ENCODE data around the gene ANK3. TPM values are rescaled to one million over a fixed set of nuclear protein-coding genes. Genes with fewer than 3 reads are reported as not detected.

ANK3 gene
- total RNA-seq, 2 experiments from 2014 or later = 43.5 to 47.1 TPM

- Mint-ChIP-seq H3K36me3 (ENCODE audit: low read depth) (peaks cover 50% of the 10 kb centered on the region), H3K27me3 (no peaks in the 10 kb centered on the region), H3K9me3 (peaks cover 3% of the 10 kb centered on the region), H3K4me3 (no peak overlapping the region), H3K4me1 (peaks cover 15% of the 10 kb centered on the region), H3K27ac (no peak overlapping the region)
- ChIA-PET CTCF (no interaction called here), POLR2A (no interaction called here)
- DNase-seq = no peak
Observed at GRCh38 chr10:60189861-60190475, 199.7 kb downstream of the ANK3 start.

GRCh38 chr10:60188548-60188947 is 201.1 kb downstream of the ANK3 start:
- ChIA-PET CTCF (interaction anchor here (1.1 kb wide), 1 partner anchor 19 kb away, joined by 3 read pairs; no protein-coding TSS in a partner anchor), POLR2A (no interaction called here)
- no peak for DNase-seq
- no peaks in the 10 kb centered on the region for H3K27me3 Mint-ChIP-seq
- H3K36me3 Mint-ChIP-seq (ENCODE audit: low read depth) = peaks cover 47% of the 10 kb centered on the region
- peaks cover 15% of the 10 kb centered on the region for H3K4me1 Mint-ChIP-seq
- no peak overlapping the region for H3K27ac Mint-ChIP-seq
- H3K9me3 Mint-ChIP-seq = peaks cover 3% of the 10 kb centered on the region
- no peak overlapping the region for H3K4me3 Mint-ChIP-seq

- POLR2A ChIA-PET = no interaction called here
- H3K4me1 Mint-ChIP-seq = peaks cover 15% of the 10 kb centered on the region
- H3K36me3 Mint-ChIP-seq (ENCODE audit: low read depth) = peaks cover 42% of the 10 kb centered on the region
- no peak overlapping the region for H3K27ac Mint-ChIP-seq
- peaks cover 3% of the 10 kb centered on the region for H3K9me3 Mint-ChIP-seq
- no peak overlapping the region for H3K4me3 Mint-ChIP-seq
- CTCF ChIA-PET = no interaction called here
- H3K27me3 Mint-ChIP-seq = no peaks in the 10 kb centered on the region
- DNase-seq = no peak
Observed at GRCh38 chr10:60187691-60188090, 202.0 kb downstream of the ANK3 start.

DNA sequence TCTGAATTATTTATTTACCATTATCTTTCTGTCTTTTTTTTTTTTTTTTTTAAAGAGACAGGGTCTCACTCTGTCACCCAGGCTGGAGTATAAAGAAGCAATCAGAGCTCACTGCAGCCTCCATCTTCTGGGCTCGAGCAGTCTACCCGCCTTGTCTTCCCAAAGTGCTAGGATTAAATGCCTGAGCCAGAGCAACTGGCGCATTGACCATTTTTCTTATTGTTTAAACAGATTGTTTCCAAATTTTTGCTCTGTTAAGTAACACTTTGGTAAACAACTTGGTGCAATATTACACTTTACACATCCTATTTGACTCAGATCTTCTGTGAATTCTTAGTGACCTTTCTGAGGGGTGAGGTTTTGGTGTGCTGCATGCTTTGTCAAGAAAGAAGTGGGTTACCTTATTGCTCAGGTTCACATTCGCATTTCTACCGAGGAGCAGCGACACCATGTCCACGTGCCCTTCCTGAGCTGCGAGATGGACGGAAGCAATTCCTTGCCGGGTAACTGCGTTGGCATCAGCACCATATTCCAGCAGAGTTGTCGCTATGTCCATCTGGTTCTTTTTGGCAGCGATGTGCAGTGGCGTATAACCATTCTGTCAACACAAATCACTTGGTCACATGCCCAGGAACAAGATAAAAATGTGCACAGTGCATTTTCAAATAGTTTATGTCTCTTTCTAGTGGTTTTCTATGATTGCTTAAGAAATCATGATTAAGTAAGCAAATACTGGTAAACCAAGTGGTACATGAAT is 203.2 kb downstream of the ANK3 start:
- no peak for DNase-seq
- Mint-ChIP-seq H3K27me3 (no peaks in the 10 kb centered on the region), H3K4me1 (peaks cover 15% of the 10 kb centered on the region), H3K9me3 (peaks cover 3% of the 10 kb centered on the region), H3K27ac (no peak overlapping the region), H3K4me3 (no peak overlapping the region), H3K36me3 (ENCODE audit: low read depth) (peaks cover 37% of the 10 kb centered on the region)
- CTCF ChIA-PET = no interaction called here
- POLR2A ChIA-PET = no interaction called here

- H3K4me1 Mint-ChIP-seq = peaks cover 9% of the 10 kb centered on the region
- H3K4me3 Mint-ChIP-seq = no peak overlapping the region
- DNase-seq = no peak
- H3K9me3 Mint-ChIP-seq = no peaks in the 10 kb centered on the region
- ChIA-PET POLR2A (interaction anchor here (0.6 kb wide), 1 partner anchor 25 kb away, joined by 3 read pairs; no protein-coding TSS in a partner anchor), CTCF (no interaction called here)
- H3K27ac Mint-ChIP-seq = no peak overlapping the region
- no peaks in the 10 kb centered on the region for H3K27me3 Mint-ChIP-seq
- peaks cover 33% of the 10 kb centered on the region for H3K36me3 Mint-ChIP-seq (ENCODE audit: low read depth)
Observed at GRCh38 chr10:60185421-60185820, 204.3 kb downstream of the ANK3 start.

- POLR2A ChIA-PET = no interaction called here
Observed at GRCh38 chr10:60182691-60183090, 207.0 kb downstream of the ANK3 start.

DNA sequence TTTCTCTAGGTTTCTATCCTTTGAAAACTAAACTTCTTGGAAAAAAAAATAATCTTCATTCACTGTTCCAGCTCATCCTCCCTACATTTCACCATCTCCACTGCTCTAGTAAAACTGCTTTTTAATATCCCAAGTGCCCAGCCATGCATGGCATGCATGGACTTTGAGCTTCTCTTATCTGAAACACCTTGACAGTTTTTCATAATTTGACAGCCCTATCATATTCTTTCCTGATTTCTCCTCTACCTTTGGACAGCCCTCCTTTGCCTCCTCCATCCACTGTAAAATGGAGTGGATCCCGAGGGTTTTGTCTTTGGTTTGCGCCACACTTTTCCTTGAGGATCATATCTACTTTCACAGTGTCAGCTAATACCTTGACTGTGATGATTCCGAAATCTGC is 212.8 kb downstream of the ANK3 start:
- no peak for DNase-seq
- Mint-ChIP-seq H3K4me3 (no peak overlapping the region), H3K27ac (no peak overlapping the region), H3K36me3 (ENCODE audit: low read depth) (peaks cover 20% of the 10 kb centered on the region), H3K27me3 (no peaks in the 10 kb centered on the region), H3K9me3 (no peaks in the 10 kb centered on the region), H3K4me1 (no peaks in the 10 kb centered on the region)
- CTCF ChIA-PET = interaction anchor here (0.6 kb wide), 1 partner anchor 42 kb away, joined by 3 read pairs; no protein-coding TSS in a partner anchor
- POLR2A ChIA-PET = no interaction called here

More at GRCh38 chr10:60182691-60183090, 207.0 kb downstream of the ANK3 start:
- no peaks in the 10 kb centered on the region for H3K9me3 Mint-ChIP-seq
- DNase-seq = no peak
- H3K4me1 Mint-ChIP-seq = peaks cover 6% of the 10 kb centered on the region
- CTCF ChIA-PET = no interaction called here
- no peaks in the 10 kb centered on the region for H3K27me3 Mint-ChIP-seq
- H3K27ac Mint-ChIP-seq = no peak overlapping the region
- H3K4me3 Mint-ChIP-seq = no peak overlapping the region
- peaks cover 28% of the 10 kb centered on the region for H3K36me3 Mint-ChIP-seq (ENCODE audit: low read depth)

GRCh38 chr10:60175441-60175971 is 214.2 kb downstream of the ANK3 start:
- Mint-ChIP-seq H3K9me3 (no peaks in the 10 kb centered on the region), H3K27ac (peak overlapping the region; percentile 20), H3K36me3 (ENCODE audit: low read depth) (peaks cover 20% of the 10 kb centered on the region), H3K4me3 (no peak overlapping the region), H3K27me3 (no peaks in the 10 kb centered on the region), H3K4me1 (no peaks in the 10 kb centered on the region)
- DNase-seq = no peak
- ChIA-PET POLR2A (no interaction called here), CTCF (no interaction called here)

- Mint-ChIP-seq H3K36me3 (ENCODE audit: low read depth) (peaks cover 26% of the 10 kb centered on the region), H3K27me3 (no peaks in the 10 kb centered on the region), H3K4me3 (no peak overlapping the region)
Observed at GRCh38 chr10:60172363-60172990, 217.2 kb downstream of the ANK3 start.

GRCh38 chr10:60171436-60172013 is 218.2 kb downstream of the ANK3 start:
- no peaks in the 10 kb centered on the region for H3K4me1 Mint-ChIP-seq
- H3K9me3 Mint-ChIP-seq = no peaks in the 10 kb centered on the region
- POLR2A ChIA-PET = no interaction called here
- H3K27me3 Mint-ChIP-seq = no peaks in the 10 kb centered on the region
- H3K36me3 Mint-ChIP-seq (ENCODE audit: low read depth) = peaks cover 26% of the 10 kb centered on the region
- CTCF ChIA-PET = no interaction called here
- no peak overlapping the region for H3K4me3 Mint-ChIP-seq
- no peak for DNase-seq
- H3K27ac Mint-ChIP-seq = no peak overlapping the region

More at GRCh38 chr10:60172363-60172990, 217.2 kb downstream of the ANK3 start:
- no peak for DNase-seq
- Mint-ChIP-seq H3K27ac (no peak overlapping the region), H3K4me1 (no peaks in the 10 kb centered on the region), H3K9me3 (no peaks in the 10 kb centered on the region)
- POLR2A ChIA-PET = no interaction called here
- CTCF ChIA-PET = no interaction called here

DNA sequence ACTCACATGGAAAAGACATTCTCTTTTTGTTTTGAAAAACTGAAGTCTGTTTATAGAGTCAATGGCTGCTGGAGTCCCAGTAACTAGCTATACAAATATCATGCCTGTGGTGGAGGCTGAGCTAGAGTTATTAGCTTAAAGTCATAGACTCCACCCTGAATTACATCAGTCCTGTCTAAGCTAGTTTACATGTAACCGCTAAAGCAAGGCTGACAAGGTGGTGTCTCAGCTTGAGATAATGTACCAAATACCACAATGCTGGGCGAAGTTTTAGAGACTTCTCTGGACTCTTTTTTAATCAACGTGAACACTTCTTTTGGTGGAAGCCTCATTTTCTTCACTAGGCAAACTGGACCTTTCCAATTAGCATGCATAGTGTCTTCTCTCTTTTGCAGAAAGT is 219.4 kb downstream of the ANK3 start:
- H3K9me3 Mint-ChIP-seq = no peaks in the 10 kb centered on the region
- POLR2A ChIA-PET = no interaction called here
- CTCF ChIA-PET = interaction anchor here (0.8 to 0.9 kb wide), 2 partner anchors 9 to 19 kb away, joined by 3 to 7 read pairs; no protein-coding TSS in a partner anchor
- DNase-seq = no peak
- H3K4me3 Mint-ChIP-seq = no peak overlapping the region
- H3K36me3 Mint-ChIP-seq (ENCODE audit: low read depth) = peaks cover 31% of the 10 kb centered on the region
- H3K27ac Mint-ChIP-seq = no peak overlapping the region
- H3K27me3 Mint-ChIP-seq = no peaks in the 10 kb centered on the region
- no peaks in the 10 kb centered on the region for H3K4me1 Mint-ChIP-seq

- Mint-ChIP-seq H3K4me3 (no peak overlapping the region), H3K27ac (no peak overlapping the region), H3K4me1 (no peaks in the 10 kb centered on the region), H3K27me3 (no peaks in the 10 kb centered on the region), H3K36me3 (ENCODE audit: low read depth) (peaks cover 32% of the 10 kb centered on the region), H3K9me3 (no peaks in the 10 kb centered on the region)
- POLR2A ChIA-PET = no interaction called here
- CTCF ChIA-PET = no interaction called here
- no peak for DNase-seq
Observed at GRCh38 chr10:60169111-60169510, 220.6 kb downstream of the ANK3 start.

- Mint-ChIP-seq H3K27me3 (no peaks in the 10 kb centered on the region), H3K36me3 (ENCODE audit: low read depth) (peaks cover 31% of the 10 kb centered on the region), H3K9me3 (no peaks in the 10 kb centered on the region), H3K27ac (no peak overlapping the region), H3K4me3 (no peak overlapping the region), H3K4me1 (no peaks in the 10 kb centered on the region)
- ChIA-PET CTCF (no interaction called here), POLR2A (no interaction called here)
- no peak for DNase-seq
Observed at GRCh38 chr10:60167050-60167449, 222.6 kb downstream of the ANK3 start.
